Upper lobe of right lung (tissue), 1 donor: ENCODE data around the gene ARSG. TPM values are rescaled to one million over a fixed set of nuclear protein-coding genes. Genes with fewer than 3 reads are reported as not detected.

ENCODE experiments used
- ATAC-seq: fragments of 200-7000 bp; cut with Tn5 transposase; one replicate; pipeline ENCODE4 v1.9.1; 2020; ENCODE audit warnings: mild to moderate bottlenecking, moderate library complexity
- DNase-seq: peaks from one replicate; pipeline ENCODE4 v3.0.0-alpha.2; 2020
- H3K27ac ChIP-seq: fragments of 200-600 bp; one replicate; pipeline ENCODE4 v1.8.0; 2022
- H3K27me3 ChIP-seq: fragments of 200-600 bp; one replicate; pipeline ENCODE4 v1.8.0; 2022; ENCODE audit warnings: mild to moderate bottlenecking
- H3K36me3 ChIP-seq: fragments of 200-600 bp; one replicate; pipeline ENCODE4 v1.8.0; 2022
- H3K4me1 ChIP-seq: fragments of 200-600 bp; one replicate; pipeline ENCODE4 v1.8.0; 2022
- H3K4me3 ChIP-seq: fragments of 200-600 bp; one replicate; pipeline ENCODE4 v1.8.0; 2022; ENCODE audit warnings: mild to moderate bottlenecking
- H3K9me3 ChIP-seq: fragments of 200-600 bp; one replicate; pipeline ENCODE4 v1.8.0; 2022
- CTCF ChIP-seq: fragments of 200-600 bp; IDR thresholded peaks from one replicate; pipeline ENCODE4 v1.8.0; 2022; ENCODE audit warnings: antibody characterized with exemption
- intact Hi-C: fragments of 100-400 bp; cut with DNase I; formaldehyde crosslinking; loops from one replicate; pipeline ENCODE4 v1.11.0; 2022
- total RNA-seq: library from RNA; stranded (reverse); fragmentation: NEBNext Ultra II Directional; extraction: Animal tissue kit (Norgen Biotek cat#: 25700); gene quantifications from one replicate; pipeline ENCODE4 v1.2.1, GENCODE V29; 2021
- donor health status: DM: no; HTN: yes; CAD: no; lungs with severe emphysema.

The ARSG gene
- total RNA-seq, 1 donor from 2014 or later: 4.8 TPM

GRCh38 chr17:68295086-68295485 is 3.8 kb downstream of the ARSG start:
- ATAC-seq: no peak
- H3K36me3 ChIP-seq: no peaks in the 10 kb centered on the region
- intact Hi-C loops: no loop called here

GRCh38 chr17:68296217-68297191 is 5.2 kb downstream of the ARSG start:
- ATAC-seq (peak; percentile 11), DNase-seq (no peak)
- H3K27me3 ChIP-seq: peaks cover 22% of the 10 kb centered on the region
- no peaks in the 10 kb centered on the region for H3K9me3 ChIP-seq
- H3K4me3 ChIP-seq: no peak overlapping the region
- H3K4me1 ChIP-seq: peaks cover 12% of the 10 kb centered on the region
- no peak for TF ChIP-seq CTCF
- H3K27ac ChIP-seq: peak overlapping the region; percentile 3
- no peaks in the 10 kb centered on the region for H3K36me3 ChIP-seq
- intact Hi-C loops: no loop called here

More at GRCh38 chr17:68295086-68295485, 3.8 kb downstream of the ARSG start:
- Histone ChIP-seq H3K27ac (no peak overlapping the region), H3K9me3 (no peaks in the 10 kb centered on the region), H3K4me3 (no peak overlapping the region), H3K27me3 (peaks cover 22% of the 10 kb centered on the region), H3K4me1 (peaks cover 17% of the 10 kb centered on the region)
- TF ChIP-seq CTCF: no peak
- DNase-seq: no peak

- peak overlapping the region; percentile 3 for H3K27ac ChIP-seq
- no peak for TF ChIP-seq CTCF
Observed at GRCh38 chr17:68297195-68297594, 5.9 kb downstream of the ARSG start.

GRCh38 chr17:68298601-68299000 is 7.3 kb downstream of the ARSG start:
- peaks cover 10% of the 10 kb centered on the region for H3K27me3 ChIP-seq
- H3K4me1 ChIP-seq: no peaks in the 10 kb centered on the region
- H3K4me3 ChIP-seq: no peak overlapping the region
- no peak overlapping the region for H3K27ac ChIP-seq
- no peak for ATAC-seq
- no peak for DNase-seq
- intact Hi-C loops: no loop called here
- no peaks in the 10 kb centered on the region for H3K36me3 ChIP-seq
- no peaks in the 10 kb centered on the region for H3K9me3 ChIP-seq
- TF ChIP-seq CTCF: no peak

More at GRCh38 chr17:68297195-68297594, 5.9 kb downstream of the ARSG start:
- H3K36me3 ChIP-seq: no peaks in the 10 kb centered on the region
- ATAC-seq (peak; percentile 46), DNase-seq (no peak)
- peaks cover 9% of the 10 kb centered on the region for H3K4me1 ChIP-seq
- no peak overlapping the region for H3K4me3 ChIP-seq
- H3K9me3 ChIP-seq: no peaks in the 10 kb centered on the region
- intact Hi-C loops: no loop called here
- peaks cover 22% of the 10 kb centered on the region for H3K27me3 ChIP-seq

GRCh38 chr17:68299817-68300216 is 8.5 kb downstream of the ARSG start:
- Histone ChIP-seq H3K27me3 (peaks cover 6% of the 10 kb centered on the region), H3K4me3 (no peak overlapping the region), H3K9me3 (no peaks in the 10 kb centered on the region), H3K4me1 (no peaks in the 10 kb centered on the region), H3K36me3 (no peaks in the 10 kb centered on the region), H3K27ac (no peak overlapping the region)
- intact Hi-C loops: no loop called here
- DNase-seq (no peak), ATAC-seq (no peak)
- TF ChIP-seq CTCF: no peak
